ENCODE measurements around the gene GFER.
"Not testable (repeated sequence)": the region's sequence is repeated elsewhere in the genome, so short reads cannot be mapped to it uniquely, and the experiment has no call there.

Gene GFER

DNA sequence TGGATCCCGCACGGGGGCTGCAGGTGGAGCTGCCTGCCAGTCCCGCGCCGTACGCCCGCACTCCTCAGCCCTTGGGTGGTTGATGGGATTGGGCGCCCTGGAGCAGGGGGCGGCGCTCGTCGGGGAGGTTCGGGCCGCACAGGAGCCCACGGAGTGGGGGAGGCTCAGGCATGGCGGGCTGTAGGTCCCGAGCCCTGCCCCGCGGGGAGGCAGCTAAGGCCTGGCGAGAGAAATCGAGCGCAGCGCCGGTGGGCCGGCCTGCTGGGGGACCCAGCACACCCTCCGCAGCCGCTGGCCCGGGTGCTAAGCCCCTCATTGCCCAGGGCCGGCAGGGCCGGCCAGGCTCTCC lies 25.9 kb upstream of the GFER start:
- FAIRE-seq = not testable (repeated sequence)

DNA sequence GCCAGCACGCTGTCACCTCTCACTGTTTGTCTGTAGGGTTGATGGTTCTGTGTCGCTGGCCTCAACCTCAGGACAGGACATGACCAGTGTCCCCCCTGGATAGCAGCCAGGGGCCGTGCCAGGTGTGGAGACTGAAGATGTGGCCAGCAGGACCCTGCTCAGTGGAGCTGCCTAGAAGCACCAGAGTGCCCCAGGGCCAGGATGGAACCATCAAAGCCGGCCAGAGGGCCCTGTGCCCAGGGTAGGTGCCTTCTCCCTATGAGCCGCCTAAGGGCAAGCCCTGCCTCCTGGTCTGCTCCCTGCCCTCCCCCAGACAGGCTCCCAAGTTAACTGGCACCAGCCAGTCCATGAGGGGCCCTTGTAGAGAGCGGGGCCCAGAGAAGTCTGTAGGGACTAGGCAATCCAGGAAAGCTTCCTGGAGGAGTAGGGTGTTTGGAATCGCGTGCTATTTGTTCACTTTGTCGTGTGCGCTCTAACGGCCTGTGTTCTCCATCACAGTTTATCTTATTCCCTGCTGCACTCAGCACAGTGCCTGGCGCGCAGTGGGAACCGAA lies 25.2 kb upstream of the GFER start:
- no peak for FAIRE-seq

DNA sequence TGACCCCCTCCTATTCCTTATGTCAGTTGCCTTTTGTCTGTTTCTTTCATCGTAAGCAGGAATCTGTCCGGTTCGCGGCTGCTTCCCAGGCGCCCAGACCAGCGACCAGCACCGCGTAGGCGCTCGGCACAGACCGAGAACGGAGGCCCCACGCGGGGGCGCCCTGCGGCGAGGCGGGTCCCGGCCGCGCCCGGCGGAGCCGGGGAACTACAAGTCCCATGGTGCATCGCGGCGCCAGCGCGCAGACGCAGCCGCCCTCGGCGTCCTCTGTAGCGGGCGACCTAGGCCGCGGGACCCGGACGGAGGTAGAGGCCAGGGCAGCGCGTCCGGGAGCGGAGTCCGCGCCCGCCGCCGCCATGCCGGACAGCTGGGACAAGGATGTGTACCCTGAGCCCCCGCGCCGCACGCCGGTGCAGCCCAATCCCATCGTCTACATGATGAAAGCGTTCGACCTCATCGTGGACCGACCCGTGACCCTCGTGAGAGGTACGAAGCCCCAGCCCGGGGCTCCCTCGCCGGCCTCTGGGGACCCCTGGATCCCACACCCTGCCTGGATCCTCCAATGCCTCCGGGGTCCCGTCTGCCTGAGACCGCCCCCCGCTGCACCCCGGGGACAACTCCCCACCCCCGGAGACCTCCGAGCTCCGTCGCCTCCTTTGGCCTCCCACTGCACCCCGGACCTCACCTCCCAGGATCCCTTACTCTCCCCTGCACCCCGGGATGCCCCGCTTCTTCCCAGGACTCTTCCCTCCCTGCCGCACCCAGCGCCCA lies 24.5 kb upstream of the GFER start, which contains the start of gene NDUFB10:
Gene NDUFB10, plus strand, starts transcription at position 270 of the 771 bp plus-strand sequence. Its CDS starts 87 bp downstream, at position 357.
- no peak for FAIRE-seq

DNA sequence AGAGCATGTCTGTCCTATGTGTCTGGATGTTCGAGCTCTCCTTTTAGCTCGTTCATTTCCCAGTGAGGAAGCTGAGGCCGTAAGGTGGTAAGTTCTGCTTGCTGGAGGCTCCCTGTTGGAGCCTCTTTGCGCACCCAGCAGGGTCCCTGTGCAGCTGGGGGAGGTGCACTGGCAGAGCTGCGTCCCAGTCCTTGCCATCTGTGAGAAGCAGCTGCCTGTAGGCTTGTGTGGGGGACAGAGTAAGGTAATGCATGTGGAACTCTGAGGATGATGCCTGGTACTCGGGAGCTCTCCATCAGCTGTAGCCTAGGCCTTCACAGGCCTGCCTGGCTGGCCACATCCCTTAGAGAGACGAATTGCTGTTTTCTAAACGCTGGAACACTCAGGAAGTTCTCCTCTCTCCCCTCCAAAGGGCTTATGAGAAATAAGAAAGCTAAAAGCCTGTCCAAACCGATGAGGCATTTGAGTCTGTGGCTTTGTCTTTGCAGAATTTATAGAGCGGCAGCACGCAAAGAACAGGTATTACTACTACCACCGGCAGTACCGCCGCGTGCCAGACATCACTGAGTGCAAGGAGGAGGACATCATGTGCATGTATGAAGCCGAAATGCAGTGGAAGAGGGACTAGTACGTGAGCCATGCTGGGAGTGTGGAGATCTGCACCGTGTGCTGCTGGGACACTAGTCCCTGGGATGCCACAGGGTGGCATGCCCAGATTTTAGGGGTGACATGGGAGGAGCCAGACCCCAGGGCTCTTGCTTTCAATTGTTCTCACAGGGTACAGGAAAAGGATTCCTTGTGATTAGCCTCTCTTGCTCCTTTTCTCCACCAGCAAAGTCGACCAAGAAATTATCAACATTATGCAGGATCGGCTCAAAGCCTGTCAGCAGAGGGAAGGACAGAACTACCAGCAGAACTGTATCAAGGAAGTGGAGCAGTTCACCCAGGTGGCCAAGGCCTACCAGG lies 23.0 kb upstream of the GFER start:
- no peak for FAIRE-seq

DNA sequence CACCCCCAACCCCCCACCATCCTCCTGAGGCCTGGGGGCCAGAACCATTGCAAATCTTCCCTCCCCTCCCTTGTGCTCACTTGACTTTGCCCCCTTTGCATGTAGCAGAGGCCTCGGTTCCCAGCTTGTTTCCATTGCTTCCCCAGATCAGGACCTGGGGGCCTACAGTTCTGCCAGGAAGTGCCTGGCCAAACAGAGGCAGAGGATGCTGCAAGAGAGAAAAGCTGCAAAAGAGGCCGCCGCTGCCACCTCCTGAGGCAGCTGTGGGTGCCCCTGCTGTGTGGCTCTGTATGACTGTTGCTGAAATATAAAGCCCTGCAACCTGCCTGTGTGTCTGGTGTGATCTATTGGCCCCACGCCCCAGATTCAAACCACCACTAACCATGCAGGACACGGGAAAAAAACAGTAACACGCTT lies 22.3 kb upstream of the GFER start:
- no peak for FAIRE-seq

DNA sequence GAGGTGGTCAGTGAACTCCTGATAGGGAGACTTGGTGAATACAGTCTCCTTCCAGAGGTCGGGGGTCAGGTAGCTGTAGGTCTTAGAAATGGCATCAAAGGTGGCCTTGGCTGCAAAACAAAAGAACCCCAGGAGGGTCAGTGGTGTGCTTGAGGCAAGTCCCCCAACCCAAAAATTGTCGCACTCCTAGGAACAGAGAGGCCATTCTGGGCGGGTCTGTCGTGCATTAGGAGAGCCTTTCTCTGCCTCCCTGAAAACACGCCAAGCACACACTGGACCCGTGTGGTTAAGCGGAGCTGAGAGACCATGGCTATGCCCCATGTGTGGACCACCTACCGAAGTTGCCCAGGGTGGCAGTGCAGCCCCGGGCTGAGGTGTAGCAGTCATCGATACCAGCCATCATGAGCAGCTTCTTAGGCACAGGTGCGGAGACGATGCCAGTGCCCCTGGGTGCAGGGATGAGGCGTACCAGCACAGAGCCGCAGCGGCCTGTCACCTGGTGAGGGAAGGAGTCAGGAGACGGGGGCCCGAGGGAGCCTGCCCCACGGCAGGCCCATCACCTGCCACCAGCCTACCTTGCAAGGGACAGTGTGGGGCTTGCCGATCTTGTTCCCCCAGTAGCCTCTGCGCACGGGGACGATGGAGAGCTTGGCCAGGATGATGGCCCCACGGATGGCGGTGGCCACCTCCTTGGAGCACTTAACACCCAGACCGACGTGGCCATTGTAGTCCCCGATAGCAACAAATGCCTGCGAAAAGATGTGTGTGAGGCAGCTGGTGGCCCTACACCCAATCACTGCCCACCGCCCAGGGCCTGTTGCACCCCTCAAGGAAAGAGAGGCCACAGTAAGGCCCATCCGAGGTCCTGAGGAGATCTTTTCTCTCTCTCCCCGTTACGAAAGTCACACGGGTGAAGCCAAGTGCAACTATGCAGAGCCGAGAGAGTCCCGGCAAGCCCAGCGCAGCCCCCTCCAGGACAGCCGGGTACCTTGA lies 21.5 kb upstream of the GFER start:
- not testable (repeated sequence) for FAIRE-seq

DNA sequence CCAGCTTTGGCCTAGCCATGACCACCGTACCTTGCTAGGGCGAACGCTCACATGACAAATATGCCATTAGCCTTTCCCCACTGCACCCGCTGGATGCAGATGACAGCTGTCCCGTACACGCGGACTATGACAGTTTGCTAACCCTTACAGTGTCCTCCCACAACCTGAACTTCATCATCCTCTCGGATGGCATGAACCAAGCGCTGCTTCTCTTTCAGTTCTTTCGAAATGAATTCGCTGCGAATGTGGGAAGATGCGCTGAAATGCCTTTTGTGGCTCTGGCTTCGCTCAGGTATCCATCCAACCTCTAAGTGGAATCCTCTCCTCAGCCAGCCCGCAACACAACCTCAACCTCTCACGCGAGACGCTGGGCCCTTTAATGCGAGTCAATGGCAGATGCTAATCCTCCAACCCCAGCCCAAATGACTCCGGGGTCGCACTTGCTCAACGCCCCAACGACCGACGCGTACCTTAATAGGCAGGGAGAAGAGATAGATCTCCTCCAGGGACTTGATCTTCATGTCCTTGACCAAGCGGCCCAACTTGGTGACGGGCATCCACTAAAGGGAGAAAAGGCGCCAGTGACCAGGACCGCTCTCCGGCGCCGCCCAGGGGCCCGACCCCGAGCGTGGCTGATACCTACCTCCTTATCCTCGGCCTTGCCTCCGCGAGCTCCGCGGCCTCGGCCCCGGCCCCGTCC lies 20.0 kb upstream of the GFER start:
- FAIRE-seq = no peak

DNA sequence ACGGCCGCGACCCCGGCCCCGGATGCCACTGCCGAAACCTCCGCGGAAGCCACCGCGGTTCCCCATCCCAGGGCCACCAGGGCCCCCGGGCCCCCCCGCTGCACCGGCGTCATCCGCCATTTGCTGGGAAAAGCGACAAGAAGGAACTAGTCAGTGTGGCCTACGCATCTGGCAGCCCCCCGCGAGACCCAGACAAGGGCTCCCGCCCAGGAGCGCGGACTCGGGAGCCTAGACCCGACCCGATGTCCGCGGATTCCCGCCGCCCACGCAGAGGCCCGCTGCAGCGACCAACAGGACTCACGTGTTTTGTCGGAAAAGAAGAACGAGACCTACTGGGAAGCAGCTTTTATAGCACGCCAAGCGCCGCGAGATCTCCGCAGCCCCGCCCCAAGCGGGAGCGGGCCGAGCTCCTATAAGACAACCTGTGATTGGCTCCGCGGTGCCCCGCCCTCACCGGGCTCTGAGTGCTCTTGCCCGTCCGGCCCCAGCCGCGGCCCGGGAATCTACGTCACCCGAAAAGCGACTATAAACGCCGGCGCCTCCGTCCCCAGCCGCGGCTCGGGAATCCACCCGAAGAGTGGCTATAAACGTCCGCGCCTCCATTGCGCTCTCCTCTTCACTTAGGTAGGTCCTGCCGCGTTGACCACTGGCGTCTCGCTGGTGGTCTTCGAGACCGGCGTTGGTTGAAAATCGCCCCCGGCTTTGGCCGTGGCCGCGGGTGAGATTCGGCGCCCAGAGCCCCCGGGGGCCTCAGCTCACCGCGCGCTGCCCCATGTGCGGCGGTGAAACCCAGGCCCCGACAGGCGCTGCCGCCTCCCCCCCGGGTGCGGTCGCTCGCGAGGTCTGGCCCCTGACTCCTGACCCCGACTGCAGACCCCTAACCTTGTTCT lies 19.2 kb upstream of the GFER start, which contains the start of gene RPS2:
Gene RPS2, minus strand, starts transcription at position 321 of the 890 bp plus-strand sequence. Its CDS starts 201 bp downstream, at position 120.
- peak; percentile 96 for FAIRE-seq

DNA sequence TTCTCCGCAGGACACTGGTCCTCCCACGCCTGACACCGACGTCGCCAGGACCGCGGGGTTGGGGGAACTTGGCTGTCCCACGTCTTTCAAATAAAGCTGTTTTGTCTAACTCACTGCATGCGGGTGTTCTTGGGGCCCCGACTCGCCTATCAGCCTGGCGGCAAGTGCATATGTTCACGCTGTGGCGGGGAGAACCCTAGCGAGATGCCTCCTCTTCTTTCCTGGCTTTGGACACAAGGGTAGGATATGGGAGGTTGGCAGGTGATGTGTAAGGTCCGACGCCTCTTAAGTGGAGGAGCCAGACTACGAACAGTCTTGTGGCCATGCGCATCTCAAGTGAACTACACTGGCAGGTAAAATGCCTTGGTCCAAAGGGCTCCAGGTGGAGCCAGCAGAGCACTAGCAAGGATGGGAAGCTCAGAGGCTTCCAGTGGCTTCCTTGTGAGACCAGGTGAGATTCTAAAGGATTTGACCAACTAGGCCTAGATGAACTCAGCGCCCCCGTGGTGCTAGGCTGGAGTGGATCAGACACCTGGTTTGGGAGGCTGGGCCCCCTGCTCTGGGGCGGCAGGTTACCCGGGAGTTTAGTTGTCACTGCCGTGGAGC lies 18.5 kb upstream of the GFER start:
- FAIRE-seq = no peak

DNA sequence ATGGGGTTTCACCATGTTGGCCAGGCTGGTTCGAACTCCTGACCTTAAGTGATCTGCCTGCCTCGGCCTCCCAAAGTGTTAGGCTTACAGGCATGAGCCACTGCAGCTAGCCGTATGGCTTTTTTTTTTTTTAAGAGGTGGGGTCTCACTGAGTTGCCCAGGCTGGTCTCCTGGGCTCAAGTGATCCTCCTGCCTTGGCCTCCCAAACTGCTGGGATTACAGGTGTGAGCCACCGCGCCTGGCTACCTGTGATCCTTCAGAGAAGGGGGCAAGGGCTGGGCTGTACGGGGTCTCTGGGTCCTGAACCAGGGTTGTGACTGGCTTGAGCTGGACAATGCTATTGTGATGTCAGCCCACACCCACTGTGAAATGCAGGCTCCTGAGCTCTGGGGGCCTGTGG lies 17.5 kb upstream of the GFER start, which contains the start of gene RNF151:
Gene RNF151, plus strand, starts transcription at position 397 of the 400 bp plus-strand sequence. CDS start 26 bp downstream, outside the sequence.
- no peak for FAIRE-seq

DNA sequence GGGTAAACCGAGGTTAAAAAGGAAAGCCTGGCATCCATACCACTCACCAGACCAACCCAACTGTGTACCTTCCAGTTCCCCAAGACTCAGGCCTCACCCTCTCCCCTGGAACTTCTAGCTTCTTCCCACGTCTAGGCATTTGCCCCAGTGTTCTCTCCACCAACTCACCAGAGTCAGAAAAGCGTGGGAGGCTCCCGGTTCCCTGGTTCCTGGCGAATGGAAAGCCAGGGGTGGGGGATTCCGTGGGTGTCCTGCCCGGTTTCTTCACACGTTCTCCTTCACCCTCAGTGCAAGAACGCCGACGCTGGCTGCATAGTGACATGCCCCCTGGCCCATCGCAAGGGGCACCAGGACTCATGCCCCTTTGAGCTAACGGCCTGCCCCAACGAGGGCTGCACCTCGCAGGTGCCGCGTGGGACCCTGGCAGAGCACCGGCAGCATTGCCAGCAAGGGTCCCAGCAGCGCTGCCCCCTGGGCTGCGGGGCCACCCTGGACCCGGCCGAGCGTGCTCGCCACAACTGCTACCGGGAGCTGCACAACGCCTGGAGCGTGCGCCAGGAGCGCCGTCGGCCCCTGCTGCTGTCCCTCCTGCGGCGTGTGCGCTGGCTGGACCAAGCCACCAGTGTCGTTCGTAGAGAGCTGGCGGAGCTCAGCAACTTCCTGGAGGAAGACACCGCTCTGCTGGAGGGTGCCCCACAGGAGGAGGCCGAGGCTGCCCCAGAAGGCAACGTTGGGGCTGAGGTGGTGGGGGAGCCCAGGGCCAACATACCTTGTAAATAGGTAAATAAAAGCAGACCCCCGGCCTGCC lies 15.6 kb upstream of the GFER start:
- FAIRE-seq = no peak

DNA sequence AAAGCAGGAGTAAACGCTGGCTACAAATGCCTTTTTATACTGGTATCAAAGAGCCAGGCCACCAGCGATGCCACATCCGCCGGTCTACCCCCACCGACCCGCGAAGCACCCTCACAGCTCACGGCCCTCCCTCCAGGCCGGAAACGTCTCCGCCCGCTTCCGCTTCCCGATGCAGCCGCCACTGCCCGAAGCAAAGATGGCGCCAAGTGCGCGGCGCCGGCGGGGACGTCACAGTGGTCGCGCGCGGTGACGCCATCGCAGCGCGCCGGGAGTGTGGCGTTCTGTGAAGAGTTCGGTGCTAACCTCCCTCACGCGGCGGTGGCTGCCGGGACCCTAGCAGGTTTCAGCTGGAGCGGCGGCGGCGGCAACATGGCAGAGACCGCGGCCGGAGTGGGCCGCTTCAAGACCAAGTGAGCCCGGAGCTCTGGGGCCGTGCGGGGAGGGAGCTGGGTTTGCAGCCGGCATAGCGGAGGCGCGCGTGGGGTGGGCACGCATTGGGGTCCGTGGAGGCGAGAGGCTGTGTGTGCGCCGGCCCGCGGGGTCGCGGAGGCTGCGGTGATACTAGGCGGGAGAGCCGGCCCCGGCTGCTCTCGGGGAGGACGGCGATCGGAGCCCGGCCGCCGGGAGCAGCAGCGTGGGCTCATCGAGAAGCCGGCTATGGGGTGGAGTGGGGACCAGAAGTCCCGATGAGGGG lies 12.1 kb upstream of the GFER start, which contains the start of gene TBL3:
Gene TBL3, plus strand, starts transcription at position 258 of the 694 bp plus-strand sequence. Its CDS starts 112 bp downstream, at position 370.
- peak; percentile 76 for FAIRE-seq

DNA sequence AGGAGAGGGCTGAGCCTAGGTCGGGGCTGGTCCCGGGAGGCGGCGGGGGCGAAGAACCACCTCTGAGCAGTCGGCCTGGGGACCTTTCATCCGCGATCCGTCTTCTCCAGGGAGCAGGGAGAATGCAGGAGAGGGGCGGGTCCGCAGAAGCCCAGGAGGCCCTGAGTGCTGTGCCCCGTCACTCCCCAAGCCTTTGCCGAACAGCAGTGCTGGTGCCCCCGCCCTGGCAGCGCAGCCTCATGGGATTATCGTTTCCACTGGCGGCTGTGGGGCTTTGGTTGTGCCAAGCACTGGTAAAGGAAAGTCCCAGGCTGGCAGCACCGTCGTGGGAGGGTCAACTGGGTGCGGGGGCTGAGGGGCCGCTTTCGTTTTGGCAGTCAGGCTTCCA lies 11.5 kb upstream of the GFER start:
- FAIRE-seq = no peak

DNA sequence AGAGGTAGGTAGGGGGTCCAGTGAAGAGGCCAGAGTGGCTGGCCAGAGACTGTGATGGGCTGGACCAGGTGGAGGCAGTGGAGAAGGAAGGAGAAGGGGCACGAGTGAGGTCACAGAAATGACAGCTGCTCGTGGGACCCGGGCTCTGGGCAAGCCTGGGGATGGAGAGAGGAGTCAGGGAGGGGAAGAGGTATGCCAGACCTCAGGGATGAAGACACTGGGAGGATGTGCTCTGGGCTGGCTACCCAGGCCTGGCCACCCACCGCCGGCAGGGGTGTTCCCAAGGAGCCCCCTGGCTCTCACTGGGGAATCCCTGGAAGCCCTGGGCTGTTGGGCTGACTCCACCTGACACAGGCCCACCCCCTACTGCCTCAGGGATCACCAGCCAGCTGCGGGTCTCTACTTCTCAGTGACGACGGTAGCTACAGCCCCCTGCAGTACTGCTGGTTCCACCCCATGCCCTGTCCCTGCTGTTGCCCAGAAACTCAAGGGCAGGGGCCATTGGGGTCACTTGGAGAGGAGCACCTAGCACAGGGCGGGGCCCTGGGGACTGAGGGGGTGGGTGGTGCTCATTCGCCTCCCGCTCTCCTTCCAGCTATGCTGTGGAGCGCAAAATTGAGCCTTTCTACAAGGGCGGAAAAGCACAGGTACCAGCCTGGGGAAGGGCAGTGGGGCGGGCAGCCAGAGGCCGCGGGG lies 10.4 kb upstream of the GFER start:
- FAIRE-seq = no peak

DNA sequence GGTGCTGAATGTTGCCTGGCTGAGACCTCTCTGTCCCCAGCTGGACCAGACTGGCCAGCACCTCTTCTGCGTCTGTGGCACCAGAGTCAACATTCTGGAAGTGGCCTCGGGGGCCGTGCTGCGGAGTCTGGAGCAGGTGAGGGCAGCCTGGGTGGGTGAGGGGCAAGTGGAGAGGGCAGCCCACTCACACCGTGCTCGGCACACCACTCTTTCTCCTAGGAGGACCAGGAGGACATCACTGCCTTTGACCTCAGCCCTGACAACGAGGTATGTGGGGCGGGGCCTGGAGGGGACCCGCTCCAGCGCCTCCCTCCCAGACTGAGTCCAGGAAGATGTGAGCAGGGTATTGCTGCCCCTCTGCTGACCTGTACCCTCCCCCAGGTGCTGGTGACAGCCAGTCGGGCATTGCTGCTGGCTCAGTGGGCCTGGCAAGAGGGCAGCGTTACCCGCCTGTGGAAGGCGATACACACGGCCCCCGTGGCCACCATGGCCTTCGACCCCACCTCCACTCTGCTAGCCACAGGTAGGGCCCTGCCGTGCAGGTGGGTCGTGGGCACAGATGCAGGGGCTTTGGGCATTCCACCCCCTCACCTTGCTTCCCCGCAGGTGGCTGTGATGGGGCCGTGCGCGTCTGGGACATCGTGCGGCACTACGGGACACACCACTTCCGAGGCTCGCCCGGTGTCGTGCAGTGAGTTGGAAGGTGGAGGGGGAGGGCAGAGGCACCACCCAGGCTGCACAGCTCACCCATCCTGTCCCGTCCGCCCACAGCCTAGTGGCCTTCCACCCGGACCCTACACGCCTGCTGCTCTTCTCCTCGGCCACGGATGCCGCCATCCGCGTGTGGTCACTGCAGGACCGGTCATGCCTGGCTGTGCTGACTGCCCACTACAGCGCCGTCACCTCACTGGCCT lies 9.6 kb upstream of the GFER start:
- FAIRE-seq = no peak
